Measurements from ENCODE around the gene KIZ. TPM values are rescaled to one million over a fixed set of nuclear protein-coding genes. Genes with fewer than 3 reads are reported as not detected.

KIZ gene
- total RNA-seq, 6 experiments from 2014 or later, result 11.5 to 18.8 (median 14.0) TPM

DNA sequence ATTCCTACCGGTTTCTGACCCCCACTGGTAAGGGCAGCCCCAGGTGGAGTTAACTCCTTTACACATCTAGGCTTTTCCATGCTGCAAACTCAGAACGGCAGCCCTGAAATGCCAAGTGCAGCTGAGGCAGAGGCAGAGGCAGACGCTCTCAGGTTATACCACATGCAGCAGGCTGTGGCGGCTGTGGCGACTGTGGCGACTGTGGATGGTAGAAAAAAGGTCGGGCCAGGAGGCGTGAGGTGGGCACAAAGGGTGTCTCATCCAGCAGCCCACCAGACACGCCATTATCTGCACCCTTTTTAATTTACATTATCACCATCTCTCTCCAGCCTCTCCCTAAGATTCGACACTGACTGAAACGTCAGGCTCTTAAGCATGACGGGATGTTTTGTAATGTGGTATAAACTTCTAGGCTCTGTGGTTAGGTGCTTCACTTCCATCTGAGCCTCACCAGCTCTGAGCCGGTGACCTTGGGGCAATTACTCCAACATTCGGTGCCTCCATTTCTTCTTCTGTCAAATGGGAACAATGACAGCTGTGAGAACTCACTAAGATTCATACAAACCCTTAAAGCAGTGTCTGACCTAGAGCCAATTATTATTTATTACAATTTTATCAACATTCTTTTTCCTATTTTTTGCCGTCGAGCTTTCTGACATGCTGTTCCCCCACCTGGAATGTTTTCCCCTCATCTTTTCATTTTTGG, 8.2 kb downstream of the KIZ start:
- Mint-ChIP-seq H3K9me3 (no peaks in the 10 kb centered on the region), H3K4me1 (ENCODE audit: low read depth) (no peaks in the 10 kb centered on the region), H3K27me3 (ENCODE audit: insufficient read depth) (peaks cover 1% of the 10 kb centered on the region; the same call in 1 of the 2 replicates), H3K36me3 (ENCODE audit: low read depth) (peaks cover 5% of the 10 kb centered on the region), H3K27ac (no peak overlapping the region), H3K4me3 (no peak overlapping the region)
- DNase-seq, result no peak
- TF ChIP-seq, protein P1, sequence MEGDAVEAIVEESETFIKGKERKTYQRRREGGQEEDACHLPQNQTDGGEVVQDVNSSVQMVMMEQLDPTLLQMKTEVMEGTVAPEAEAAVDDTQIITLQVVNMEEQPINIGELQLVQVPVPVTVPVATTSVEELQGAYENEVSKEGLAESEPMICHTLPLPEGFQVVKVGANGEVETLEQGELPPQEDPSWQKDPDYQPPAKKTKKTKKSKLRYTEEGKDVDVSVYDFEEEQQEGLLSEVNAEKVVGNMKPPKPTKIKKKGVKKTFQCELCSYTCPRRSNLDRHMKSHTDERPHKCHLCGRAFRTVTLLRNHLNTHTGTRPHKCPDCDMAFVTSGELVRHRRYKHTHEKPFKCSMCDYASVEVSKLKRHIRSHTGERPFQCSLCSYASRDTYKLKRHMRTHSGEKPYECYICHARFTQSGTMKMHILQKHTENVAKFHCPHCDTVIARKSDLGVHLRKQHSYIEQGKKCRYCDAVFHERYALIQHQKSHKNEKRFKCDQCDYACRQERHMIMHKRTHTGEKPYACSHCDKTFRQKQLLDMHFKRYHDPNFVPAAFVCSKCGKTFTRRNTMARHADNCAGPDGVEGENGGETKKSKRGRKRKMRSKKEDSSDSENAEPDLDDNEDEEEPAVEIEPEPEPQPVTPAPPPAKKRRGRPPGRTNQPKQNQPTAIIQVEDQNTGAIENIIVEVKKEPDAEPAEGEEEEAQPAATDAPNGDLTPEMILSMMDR (IDR thresholded peaks at IDR 0.05), result no peak

DNA sequence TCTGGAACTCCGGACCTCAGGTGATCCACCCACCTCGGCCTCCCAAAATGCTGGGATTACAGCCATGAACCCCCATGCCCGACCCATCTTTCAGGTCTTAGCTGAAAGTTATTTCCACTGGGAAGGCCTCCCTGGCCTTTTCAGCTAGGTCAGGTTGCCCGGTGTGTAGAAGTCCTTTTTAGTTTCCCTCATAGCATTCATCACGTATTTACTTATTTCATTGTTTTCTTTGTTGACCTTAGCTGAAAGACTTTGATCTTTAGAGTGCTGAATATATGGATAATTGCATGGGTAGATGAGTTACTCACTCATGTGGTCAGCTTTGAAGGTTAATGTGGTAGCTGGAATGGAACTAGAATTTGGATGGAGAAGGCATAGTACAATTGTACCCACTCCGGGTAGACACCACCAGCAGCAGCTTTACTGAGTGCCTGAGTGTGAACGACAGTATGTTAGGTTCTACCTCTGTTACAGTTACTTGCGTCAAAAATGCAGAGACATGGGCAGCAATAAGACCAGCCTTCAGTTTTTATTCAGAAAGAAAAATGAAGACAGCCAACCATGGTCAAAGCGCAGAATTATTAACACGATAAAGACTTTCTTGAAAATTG, 9.1 kb downstream of the KIZ start:
- no peak for DNase-seq
- TF ChIP-seq, protein P1 (IDR thresholded peaks at IDR 0.05), result no peak
- Mint-ChIP-seq H3K27me3 (ENCODE audit: insufficient read depth) (peaks cover 2% of the 10 kb centered on the region), H3K36me3 (ENCODE audit: low read depth) (peaks cover 5% of the 10 kb centered on the region), H3K4me3 (no peak overlapping the region), H3K9me3 (no peaks in the 10 kb centered on the region), H3K27ac (no peak overlapping the region), H3K4me1 (ENCODE audit: low read depth) (no peaks in the 10 kb centered on the region)

DNA sequence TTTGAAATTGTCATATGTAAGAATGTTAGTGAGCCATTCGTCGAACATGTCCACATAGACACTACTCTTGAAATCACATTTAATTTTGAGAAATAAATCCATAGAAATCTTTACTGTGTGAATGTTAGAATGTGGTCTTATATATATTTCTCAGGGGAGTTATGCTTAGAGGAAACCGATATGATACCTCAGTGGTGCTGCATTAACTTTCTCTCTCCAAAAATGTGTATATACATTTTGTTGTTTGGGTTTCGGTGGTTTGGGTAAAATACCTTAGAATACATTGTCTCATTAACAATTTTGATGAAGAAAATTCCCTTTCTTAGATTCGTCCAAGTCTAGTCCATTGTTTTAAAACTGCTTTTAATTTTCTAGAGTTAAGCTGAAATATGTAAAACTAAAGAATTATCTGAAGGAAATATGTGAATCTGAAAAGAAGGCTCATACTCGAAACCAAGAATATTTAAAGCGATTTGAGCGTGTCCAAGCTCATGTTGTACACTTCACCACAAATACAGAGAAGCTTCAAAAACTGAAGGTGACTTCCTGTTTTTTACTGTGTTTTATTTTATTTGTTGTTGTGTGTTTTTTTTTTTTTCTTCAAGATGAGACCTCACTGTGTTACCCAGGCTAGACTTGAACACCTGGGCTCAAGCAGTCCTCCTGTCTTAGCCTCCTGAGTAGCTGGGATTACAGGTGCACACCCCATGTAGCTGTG, 10.3 kb downstream of the KIZ start:
- Mint-ChIP-seq H3K4me3 (no peak overlapping the region), H3K27ac (no peak overlapping the region), H3K36me3 (ENCODE audit: low read depth) (peaks cover 5% of the 10 kb centered on the region), H3K27me3 (ENCODE audit: insufficient read depth) (peaks cover 3% of the 10 kb centered on the region), H3K9me3 (no peaks in the 10 kb centered on the region), H3K4me1 (ENCODE audit: low read depth) (no peaks in the 10 kb centered on the region)
- TF ChIP-seq, protein P1 (IDR thresholded peaks at IDR 0.05), result no peak
- DNase-seq, result no peak

DNA sequence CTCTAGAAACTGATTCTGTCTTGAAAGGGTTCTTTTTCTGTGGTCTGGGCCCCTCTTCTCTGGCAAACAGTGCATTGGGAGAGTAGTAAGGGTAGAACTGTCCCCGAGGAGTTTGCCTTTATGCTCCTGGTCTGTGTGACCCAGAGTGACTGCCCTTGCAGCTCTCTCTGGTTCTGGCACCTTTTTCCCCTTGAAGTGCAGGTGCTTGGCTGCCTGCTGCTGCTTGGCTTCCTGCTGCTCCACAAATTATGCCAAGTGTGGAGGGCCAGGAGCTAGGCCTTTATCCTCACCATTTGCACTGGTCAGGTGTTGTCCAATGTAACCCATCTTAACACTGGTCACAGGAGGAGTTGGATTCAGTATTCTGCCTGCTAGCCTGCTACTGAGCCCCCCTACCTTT, 11.2 kb downstream of the KIZ start:
- Mint-ChIP-seq H3K4me1 (ENCODE audit: low read depth) (no peaks in the 10 kb centered on the region), H3K27ac (no peak overlapping the region), H3K9me3 (no peaks in the 10 kb centered on the region), H3K4me3 (no peak overlapping the region), H3K36me3 (ENCODE audit: low read depth) (peaks cover 5% of the 10 kb centered on the region), H3K27me3 (ENCODE audit: insufficient read depth) (peaks cover 3% of the 10 kb centered on the region)
- DNase-seq, result no peak
- TF ChIP-seq, protein P1 (IDR thresholded peaks at IDR 0.05), result no peak

DNA sequence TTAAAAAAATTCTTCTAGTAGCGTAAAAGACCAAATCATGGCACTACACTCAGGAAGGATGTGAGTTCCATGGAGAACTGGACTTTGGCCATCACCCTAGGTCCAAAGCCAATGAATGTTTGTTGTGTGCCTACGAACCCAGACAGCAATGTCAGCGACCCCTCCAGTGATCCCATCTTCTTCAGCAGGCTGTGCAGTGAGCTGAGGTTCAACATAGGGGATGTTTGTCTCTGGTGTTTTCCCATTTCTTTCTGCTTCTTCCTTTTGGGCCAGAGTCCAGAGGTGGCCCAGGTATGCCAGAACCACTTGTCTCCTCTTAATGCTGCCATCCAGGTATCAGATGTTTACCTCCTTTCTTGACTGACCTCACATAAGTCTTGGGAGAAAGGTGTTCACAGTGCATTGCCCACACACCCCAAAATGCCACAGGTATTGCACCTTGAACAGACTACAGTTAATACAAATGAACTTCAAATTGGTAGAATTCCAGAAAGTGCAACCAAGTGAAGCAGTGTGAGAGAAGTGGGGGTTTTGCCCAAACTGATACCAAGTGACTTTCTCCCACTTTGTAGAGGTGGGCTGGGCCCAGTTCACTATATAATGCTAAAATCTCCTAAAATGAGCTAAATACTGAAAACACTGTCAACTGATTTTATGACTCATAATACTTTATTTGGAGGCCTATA, 14.1 kb downstream of the KIZ start:
- H3K27me3 Mint-ChIP-seq (ENCODE audit: insufficient read depth), result peaks cover 1% of the 10 kb centered on the region; the same call in 1 of the 2 replicates
- H3K27ac Mint-ChIP-seq, result no peak overlapping the region
- no peak overlapping the region for H3K4me3 Mint-ChIP-seq
- DNase-seq, result no peak
- peaks cover 5% of the 10 kb centered on the region; the same call in 1 of the 2 replicates for H3K36me3 Mint-ChIP-seq (ENCODE audit: low read depth)
- H3K4me1 Mint-ChIP-seq (ENCODE audit: low read depth), result no peaks in the 10 kb centered on the region
- H3K9me3 Mint-ChIP-seq, result no peaks in the 10 kb centered on the region
- TF ChIP-seq, protein P1 (IDR thresholded peaks at IDR 0.05), result no peak
